Spleen (tissue), 11 donors: Measurements from ENCODE around the gene OR5M8. TPM values are rescaled to one million over a fixed set of nuclear protein-coding genes. Genes with fewer than 3 reads are reported as not detected.

ENCODE experiments used
- DNase-seq: peaks from one replicate; pipeline ENCODE4 v3.0.0-alpha.2; 2020
- H3K27ac ChIP-seq, 8 donors: fragments of 200-600 bp; sonication (generic) in 7 of 8; 1 replicate in 4 of 8; 2 replicates in 4 of 8; pipeline versions ENCODE4 v1.5.0 to v1.8.0; 2016 to 2021; ENCODE audit warnings: inconsistent platforms in 4 of 8, mild to moderate bottlenecking in 4 of 8, moderate library complexity in 1 of 8
- H3K27me3 ChIP-seq, 7 donors: fragments of 200-600 bp; sonication (generic) in 6 of 7; replicated peaks in 1 of 7; 1 replicate in 4 of 7; 2 replicates in 3 of 7; pipeline versions ENCODE4 v1.5.0 to v1.8.0; 2016 to 2021; ENCODE audit warnings: inconsistent platforms in 3 of 7, mild to moderate bottlenecking in 1 of 7
- H3K36me3 ChIP-seq, 6 donors: fragments of 200-600 bp; sonication (generic) in 5 of 6; 1 replicate in 4 of 6; 2 replicates in 2 of 6; pipeline versions ENCODE4 v1.5.0 to v1.8.0; 2016 to 2021; ENCODE audit warnings: inconsistent platforms in 2 of 6
- H3K4me1 ChIP-seq, 6 donors: fragments of 200-600 bp; sonication (generic) in 5 of 6; 1 replicate in 3 of 6; 2 replicates in 3 of 6; pipeline versions ENCODE4 v1.5.0 to v1.8.0; 2016 to 2021; ENCODE audit warnings: inconsistent platforms in 3 of 6
- H3K4me3 ChIP-seq, 8 donors: fragments of 200-600 bp; sonication (generic) in 7 of 8; 1 replicate in 4 of 8; 2 replicates in 4 of 8; pipeline versions ENCODE4 v1.5.0 to v1.8.0; 2016 to 2021; ENCODE audit warnings: inconsistent platforms in 4 of 8, mild to moderate bottlenecking in 4 of 8, moderate library complexity in 2 of 8
- H3K9me3 ChIP-seq, 8 donors: fragments of 200-600 bp; sonication (generic) in 7 of 8; 1 replicate in 4 of 8; 2 replicates in 4 of 8; pipeline versions ENCODE4 v1.5.0 to v1.8.0; 2016 to 2021; ENCODE audit warnings: inconsistent platforms in 4 of 8
- POLR2A ChIP-seq, 3 donors: fragments of 450-650 bp; IDR thresholded peaks; one replicate each; pipeline ENCODE4 v1.5.1; 2017; ENCODE audit warnings: antibody characterized with exemption in 3 of 3, mild to moderate bottlenecking in 1 of 3
- POLR2AphosphoS5 ChIP-seq, 3 donors: sonication (generic); formaldehyde crosslinking; IDR thresholded peaks; one replicate each; pipeline ENCODE4 v1.5.1; 2017; ENCODE audit warnings: antibody characterized with exemption in 3 of 3
- WGBS, 5 donors: extraction: QIAGEN DNeasy Blood & Tissue Kit in 3 of 5; methylation state at CpG; one replicate each; pipeline versions ENCODE4 v1.1.5 to v1.1.7; 2013 to 2018; 5-methylcytosine and 5-hydroxymethylcytosine counted together
- intact Hi-C: fragments of 100-400 bp; cut with DNase I; formaldehyde crosslinking; loops from one replicate; pipeline ENCODE4 v1.15.0; 2023; ENCODE audit warnings: low total_unique reads
- polyA plus RNA-seq, 3 donors: library from polyadenylated mRNA; stranded (reverse); fragments of 200-250 nt; gene quantifications; one replicate each; pipeline ENCODE4 v1.2.1, GENCODE V29; 2013
- total RNA-seq, 7 donors: library from RNA; depleted of rRNA in 3 of 7; stranded (reverse); fragments of >200 nt in 3 of 7; fragmentation: NEBNext Ultra II Directional in 4 of 7; extraction: Animal tissue kit (Norgen Biotek cat#: 25700) in 4 of 7; gene quantifications; one replicate each; pipeline versions ENCODE4 v1.1.0 to v1.2.1, GENCODE V29; 2016 to 2021
- TF ChIP-seq, protein P1 (sequence below), 11 experiments: fragments of 200-600 bp in 7 of 11; fragments of 450-650 bp in 4 of 11; sonication (generic) in 4 of 11; IDR thresholded peaks in 8 of 11; conservative IDR thresholded peaks in 3 of 11; 1 replicate in 7 of 11; 2 replicates in 4 of 11; pipeline versions ENCODE4 v1.4.0 to v1.8.0; 2016 to 2021; ENCODE audit warnings: antibody characterized with exemption in 11 of 11, inconsistent platforms in 4 of 11, mild to moderate bottlenecking in 1 of 11
- donor health status: healthy with polysubstance abuse.
- donor health status: DM: no; HTN: no; CAD: no; lungs with moderate emphysema.
- donor health status: DM: no; HTN: no; CAD: no.
- donor health status: Bipolar disorder and iron deficiency.
- donor health status: healthy.
- donor health status: DM: no; HTN: no; CAD: no.
- donor health status: DM: yes; HTN: yes; CAD: no.

OR5M8 gene
- total and polyA plus RNA-seq, 10 donors: not detected

DNA sequence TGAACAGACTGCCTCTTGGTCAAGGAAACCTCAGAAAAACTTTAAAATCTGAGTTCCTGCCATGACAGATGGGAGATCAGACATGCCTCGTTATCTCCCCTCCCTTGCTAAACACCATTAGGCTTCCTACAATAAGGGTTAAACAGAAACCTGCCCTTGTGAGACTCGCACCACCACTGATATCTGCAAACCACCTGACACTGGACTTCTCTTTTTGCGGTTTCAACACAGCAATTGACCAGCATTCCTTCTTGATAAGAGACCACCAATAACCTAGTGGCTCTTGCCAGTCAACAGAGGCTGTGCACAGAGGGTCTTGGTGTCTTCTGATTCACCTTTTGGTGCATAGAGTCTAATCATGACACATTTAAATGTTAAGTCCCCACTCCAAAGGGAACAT is 4.4 kb downstream of the OR5M8 start:
- DNase-seq: no peak
- no peak overlapping the region for H3K4me3 ChIP-seq
- H3K36me3 ChIP-seq: no peaks in the 10 kb centered on the region
- H3K27ac ChIP-seq: no peak overlapping the region
- intact Hi-C loops: no loop called here
- H3K9me3 ChIP-seq: peaks cover 0 to 34% (median 11%) of the 10 kb centered on the region in 8 donors
- H3K4me1 ChIP-seq: no peaks in the 10 kb centered on the region
- no peaks in the 10 kb centered on the region for H3K27me3 ChIP-seq
- WGBS, 5 donors: 63 to 71% (median 64%) methylated on average over 3 of the region's 3 CpGs
- TF ChIP-seq POLR2A (IDR thresholded peaks at IDR 0.05): no peak
- no peak for TF ChIP-seq POLR2AphosphoS5 (IDR thresholded peaks at IDR 0.05)
- TF ChIP-seq, protein P1, sequence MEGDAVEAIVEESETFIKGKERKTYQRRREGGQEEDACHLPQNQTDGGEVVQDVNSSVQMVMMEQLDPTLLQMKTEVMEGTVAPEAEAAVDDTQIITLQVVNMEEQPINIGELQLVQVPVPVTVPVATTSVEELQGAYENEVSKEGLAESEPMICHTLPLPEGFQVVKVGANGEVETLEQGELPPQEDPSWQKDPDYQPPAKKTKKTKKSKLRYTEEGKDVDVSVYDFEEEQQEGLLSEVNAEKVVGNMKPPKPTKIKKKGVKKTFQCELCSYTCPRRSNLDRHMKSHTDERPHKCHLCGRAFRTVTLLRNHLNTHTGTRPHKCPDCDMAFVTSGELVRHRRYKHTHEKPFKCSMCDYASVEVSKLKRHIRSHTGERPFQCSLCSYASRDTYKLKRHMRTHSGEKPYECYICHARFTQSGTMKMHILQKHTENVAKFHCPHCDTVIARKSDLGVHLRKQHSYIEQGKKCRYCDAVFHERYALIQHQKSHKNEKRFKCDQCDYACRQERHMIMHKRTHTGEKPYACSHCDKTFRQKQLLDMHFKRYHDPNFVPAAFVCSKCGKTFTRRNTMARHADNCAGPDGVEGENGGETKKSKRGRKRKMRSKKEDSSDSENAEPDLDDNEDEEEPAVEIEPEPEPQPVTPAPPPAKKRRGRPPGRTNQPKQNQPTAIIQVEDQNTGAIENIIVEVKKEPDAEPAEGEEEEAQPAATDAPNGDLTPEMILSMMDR (IDR thresholded peaks at IDR 0.05 in 8 of 11, conservative IDR thresholded peaks at IDR 0.05 in 3 of 11): no peak

DNA sequence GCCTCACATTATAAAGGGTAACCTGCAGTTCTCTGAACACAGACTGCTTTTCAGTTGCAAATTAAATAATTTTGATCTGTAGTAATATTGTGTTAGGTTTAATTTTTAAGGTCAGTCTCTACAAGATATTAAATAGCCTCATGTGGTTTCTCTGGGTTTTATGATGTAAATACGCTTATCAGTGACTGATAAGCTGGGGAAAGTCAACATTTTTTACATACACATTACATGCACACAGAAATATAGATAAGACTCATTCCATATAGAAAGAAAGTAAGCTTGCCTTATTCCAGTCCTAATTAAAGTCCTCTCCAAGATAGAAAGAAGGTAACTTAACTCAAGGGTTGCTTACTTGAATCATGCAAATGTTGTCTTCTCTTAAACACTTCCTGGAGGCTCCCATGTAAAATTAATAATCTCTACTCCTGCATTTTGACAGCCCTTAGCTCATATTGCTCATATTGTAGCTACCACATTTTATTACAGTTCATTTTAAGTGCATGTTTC is 16.4 kb downstream of the OR5M8 start:
- intact Hi-C loops: no loop called here
- TF ChIP-seq POLR2A (IDR thresholded peaks at IDR 0.05): no peak
- TF ChIP-seq POLR2AphosphoS5 (IDR thresholded peaks at IDR 0.05): no peak
- TF ChIP-seq, protein P1 (IDR thresholded peaks at IDR 0.05 in 8 of 11, conservative IDR thresholded peaks at IDR 0.05 in 3 of 11): no peak
- no peaks in the 10 kb centered on the region for H3K36me3 ChIP-seq
- no peak for DNase-seq
- H3K27ac ChIP-seq: no peak overlapping the region
- no peaks in the 10 kb centered on the region for H3K4me1 ChIP-seq
- H3K9me3 ChIP-seq: peaks cover 0 to 16% (median 2%) of the 10 kb centered on the region in 8 donors
- 56 to 83% (median 73%) methylated on average over 1 of the region's 1 CpG for WGBS, 5 donors
- H3K4me3 ChIP-seq: no peak overlapping the region
- no peaks in the 10 kb centered on the region for H3K27me3 ChIP-seq

DNA sequence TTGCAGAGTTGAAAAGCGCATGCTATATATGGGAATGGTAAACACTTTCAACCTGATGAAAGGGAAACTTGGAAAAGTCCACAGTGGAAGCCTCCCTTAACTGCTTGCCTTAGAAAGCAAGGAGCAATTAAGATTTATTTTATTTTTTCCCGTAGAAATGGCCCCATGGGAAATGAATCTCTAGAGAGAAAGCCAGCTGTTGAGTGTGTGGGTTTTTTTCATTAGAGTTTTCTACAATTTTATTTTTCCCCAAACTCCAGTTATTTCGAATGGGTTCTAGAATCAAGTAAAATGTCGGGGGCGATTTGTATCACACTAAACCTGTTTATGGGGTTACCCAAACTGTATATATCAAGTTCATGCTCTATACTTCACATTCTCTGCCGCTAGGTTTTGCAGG is 17.9 kb downstream of the OR5M8 start, which contains the start of gene OR5M3:
Gene OR5M3 (minus strand): TSS at position 101 of the 400 bp plus-strand sequence. CDS start 2,855 bp downstream, outside the sequence.
- WGBS, 5 donors: 78 to 83% (median 80%) methylated on average over 6 of the region's 6 CpGs
- H3K4me3 ChIP-seq: no peak within 1 kb of the TSS
- no peak within 1 kb of the TSS for H3K27ac ChIP-seq
- no peak for DNase-seq
- no peak for TF ChIP-seq POLR2AphosphoS5 (IDR thresholded peaks at IDR 0.05)
- TF ChIP-seq, protein P1 (IDR thresholded peaks at IDR 0.05 in 8 of 11, conservative IDR thresholded peaks at IDR 0.05 in 3 of 11): no peak
- intact Hi-C loops: no loop called here
- peaks cover 0 to 5% (median 0%) of the 10 kb centered on the region in 8 donors for H3K9me3 ChIP-seq
- H3K4me1 ChIP-seq: no peaks in the 10 kb centered on the region
- H3K36me3 ChIP-seq: no peaks in the 10 kb centered on the region
- H3K27me3 ChIP-seq: no peaks in the 10 kb centered on the region

DNA sequence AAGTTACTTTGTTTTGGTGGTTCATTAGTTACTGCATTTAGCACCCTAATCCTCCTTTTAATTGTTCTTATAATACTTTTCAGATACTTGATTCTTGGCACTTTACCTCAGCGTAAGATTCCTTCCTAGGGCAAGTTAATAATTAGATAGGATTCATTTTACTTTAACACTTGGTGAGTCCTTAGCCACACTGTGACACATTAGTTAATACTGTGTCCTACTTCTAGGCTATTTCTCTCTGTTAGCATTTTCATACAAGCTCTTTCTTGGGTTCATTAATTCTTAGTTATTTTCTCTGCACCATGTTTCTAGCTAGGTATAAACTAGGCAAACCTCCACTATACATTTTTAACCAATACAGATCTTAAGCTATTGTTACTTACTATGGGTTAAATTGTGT is 34.1 kb downstream of the OR5M8 start:
- 87 to 95% (median 91%) methylated on average over 1 of the region's 1 CpG for WGBS, 5 donors
- Histone ChIP-seq H3K9me3 (peaks cover 0 to 28% (median 0%) of the 10 kb centered on the region in 8 donors), H3K4me1 (no peaks in the 10 kb centered on the region), H3K27ac (no peak overlapping the region), H3K36me3 (no peaks in the 10 kb centered on the region), H3K27me3 (no peaks in the 10 kb centered on the region), H3K4me3 (no peak overlapping the region)
- no peak for DNase-seq
- no peak for TF ChIP-seq POLR2A (IDR thresholded peaks at IDR 0.05)
- TF ChIP-seq POLR2AphosphoS5 (IDR thresholded peaks at IDR 0.05): no peak
- TF ChIP-seq, protein P1 (IDR thresholded peaks at IDR 0.05 in 8 of 11, conservative IDR thresholded peaks at IDR 0.05 in 3 of 11): no peak
- intact Hi-C loops: no loop called here
